Parathyroid adenoma (tissue), 2 donors: ENCODE data around the gene IMPDH1.

Source experiments
- H2AFZ ChIP-seq: fragments of 300-600 bp; sonication (generic); one replicate; pipeline ENCODE4 v1.7.0; 2017; ENCODE audit warnings: antibody characterized with exemption, mild to moderate bottlenecking
- H3K27ac ChIP-seq: fragments of 300-600 bp; sonication (generic); one replicate; pipeline ENCODE4 v1.7.0; 2017
- H3K27me3 ChIP-seq: fragments of 300-600 bp; sonication (generic); one replicate; pipeline ENCODE4 v1.7.0; 2017; ENCODE audit warnings: low read length; ENCODE audit not compliant: control insufficient read depth, insufficient read depth
- H3K36me3 ChIP-seq: fragments of 300-600 bp; sonication (generic); one replicate; pipeline ENCODE4 v1.7.0; 2017; ENCODE audit warnings: low read length; ENCODE audit not compliant: control insufficient read depth, insufficient read depth
- H3K4me1 ChIP-seq: fragments of 300-600 bp; sonication (generic); one replicate; pipeline ENCODE4 v1.7.0; 2017; ENCODE audit warnings: control low read depth
- H3K4me2 ChIP-seq: fragments of 300-600 bp; sonication (generic); one replicate; pipeline ENCODE4 v1.7.0; 2017; ENCODE audit warnings: low read length
- H3K4me3 ChIP-seq: fragments of 300-600 bp; sonication (generic); one replicate; pipeline ENCODE4 v1.7.0; 2017; ENCODE audit warnings: low read depth, low read length
- H3K79me2 ChIP-seq: fragments of 300-600 bp; sonication (generic); one replicate; pipeline ENCODE4 v1.7.0; 2017; ENCODE audit warnings: control low read depth
- H3K9ac ChIP-seq: fragments of 300-600 bp; sonication (generic); one replicate; pipeline ENCODE4 v1.7.0; 2017; ENCODE audit warnings: mild to moderate bottlenecking
- H3K9me3 ChIP-seq: fragments of 300-600 bp; sonication (generic); one replicate; pipeline ENCODE4 v1.7.0; 2017; ENCODE audit warnings: low read length; ENCODE audit not compliant: control insufficient read depth
- CTCF ChIP-seq: fragments of 300-600 bp; sonication (generic); IDR thresholded peaks from one replicate; pipeline ENCODE4 v1.7.0; 2017; ENCODE audit warnings: antibody characterized with exemption, mild to moderate bottlenecking
- donor health status: primary hyperparathyroidism.

IMPDH1 gene

GRCh38 chr7:128421384-128421783 is 11.6 kb upstream of the IMPDH1 start:
- H3K79me2 ChIP-seq = no peaks in the 10 kb centered on the region
- peaks cover 3% of the 10 kb centered on the region for H3K4me1 ChIP-seq
- H2AFZ ChIP-seq = no peak overlapping the region
- H3K9me3 ChIP-seq = no peaks in the 10 kb centered on the region
- no peak for TF ChIP-seq CTCF
- no peaks in the 10 kb centered on the region for H3K27me3 ChIP-seq
- H3K9ac ChIP-seq = no peak overlapping the region
- H3K4me2 ChIP-seq = no peak overlapping the region
- no peak overlapping the region for H3K4me3 ChIP-seq
- H3K36me3 ChIP-seq = no peaks in the 10 kb centered on the region
- H3K27ac ChIP-seq = no peak overlapping the region

- Histone ChIP-seq H2AFZ (peak overlapping the region; percentile 67), H3K4me1 (peaks cover 3% of the 10 kb centered on the region), H3K27ac (no peak overlapping the region), H3K36me3 (no peaks in the 10 kb centered on the region), H3K79me2 (no peaks in the 10 kb centered on the region), H3K9ac (no peak overlapping the region), H3K9me3 (no peaks in the 10 kb centered on the region), H3K27me3 (no peaks in the 10 kb centered on the region), H3K4me2 (no peak overlapping the region), H3K4me3 (no peak overlapping the region)
- TF ChIP-seq CTCF = no peak
These were observed 11.0 kb upstream of the IMPDH1 start for GRCh38 chr7:128420773-128421172.

- Histone ChIP-seq H3K4me2 (no peak overlapping the region), H3K36me3 (no peaks in the 10 kb centered on the region), H3K4me1 (peaks cover 3% of the 10 kb centered on the region), H3K9ac (no peak overlapping the region), H3K27ac (no peak overlapping the region), H3K27me3 (no peaks in the 10 kb centered on the region), H3K4me3 (no peak overlapping the region), H3K9me3 (no peaks in the 10 kb centered on the region), H2AFZ (no peak overlapping the region), H3K79me2 (no peaks in the 10 kb centered on the region)
- no peak for TF ChIP-seq CTCF
These were observed 9.5 kb upstream of the IMPDH1 start for GRCh38 chr7:128419257-128419656.

DNA sequence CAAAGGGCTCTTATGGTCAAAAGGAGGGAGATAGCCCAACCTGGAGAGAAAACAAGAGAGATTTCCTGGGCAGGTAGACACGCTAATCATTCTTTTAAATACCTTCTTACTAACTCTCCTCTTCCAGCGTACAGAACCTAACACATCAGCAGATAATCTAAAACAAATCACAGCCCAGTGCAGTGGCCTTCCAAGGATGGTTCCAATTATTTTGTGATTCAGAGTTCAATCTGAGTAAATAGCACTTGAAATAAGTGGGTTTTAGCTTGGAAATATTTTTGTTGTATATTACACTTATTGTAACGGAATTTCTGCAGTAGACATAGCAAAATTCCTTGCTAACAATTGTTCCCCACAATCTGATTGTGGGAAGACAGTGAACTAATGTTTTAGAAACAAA is 7.3 kb upstream of the IMPDH1 start:
- H3K4me3 ChIP-seq = no peak overlapping the region
- H3K4me2 ChIP-seq = no peak overlapping the region
- H3K9ac ChIP-seq = no peak overlapping the region
- no peak overlapping the region for H2AFZ ChIP-seq
- no peaks in the 10 kb centered on the region for H3K36me3 ChIP-seq
- H3K27ac ChIP-seq = no peak overlapping the region
- H3K4me1 ChIP-seq = peaks cover 3% of the 10 kb centered on the region
- TF ChIP-seq CTCF = no peak
- H3K9me3 ChIP-seq = no peaks in the 10 kb centered on the region
- H3K79me2 ChIP-seq = no peaks in the 10 kb centered on the region
- no peaks in the 10 kb centered on the region for H3K27me3 ChIP-seq

DNA sequence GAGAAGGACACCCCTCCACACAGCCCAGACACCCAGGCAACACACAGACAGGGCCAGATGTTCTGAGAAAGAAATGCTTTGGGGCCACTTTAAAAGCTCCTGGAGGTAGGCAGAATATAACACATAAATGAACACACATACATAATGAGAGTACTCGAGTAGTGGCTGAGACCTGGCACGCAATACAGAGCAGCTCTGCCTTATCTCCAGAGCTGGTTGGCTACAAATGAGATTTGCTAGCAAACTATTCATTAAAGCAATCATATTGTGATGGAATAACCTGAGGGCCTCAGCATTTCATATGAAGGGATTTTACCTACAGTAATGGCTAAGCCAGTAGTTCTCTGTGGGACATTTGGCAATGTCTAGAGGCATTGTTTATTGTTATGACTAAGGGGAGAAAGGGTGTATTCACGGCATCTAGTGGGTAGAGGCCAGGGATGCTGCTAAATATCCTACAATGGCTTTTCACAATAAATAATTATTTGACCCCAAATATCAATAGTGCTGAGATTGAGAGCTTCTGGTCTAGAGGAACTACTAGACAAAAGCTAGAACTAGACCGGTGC is 5.5 kb upstream of the IMPDH1 start:
- Histone ChIP-seq H3K4me2 (no peak overlapping the region), H3K9ac (no peak overlapping the region), H3K9me3 (no peaks in the 10 kb centered on the region), H3K36me3 (no peaks in the 10 kb centered on the region), H3K4me1 (no peaks in the 10 kb centered on the region), H3K79me2 (no peaks in the 10 kb centered on the region), H3K27me3 (no peaks in the 10 kb centered on the region), H2AFZ (no peak overlapping the region), H3K27ac (no peak overlapping the region), H3K4me3 (no peak overlapping the region)
- TF ChIP-seq CTCF = no peak
